Trophoblast cell (in vitro differentiated cells and primary cell): ENCODE results near the gene RTN4RL2.
A peak's percentile ranks its signal among the peaks of the same experiment; 100 is the strongest.

ENCODE experiments used
- DNase-seq, 2 donors: peaks; one replicate each; pipeline ENCODE4 v3.0.0-alpha.2; 2016
- H2AFZ ChIP-seq: 2 replicates; pipeline ENCODE4 v1.6.1; 2013; ENCODE audit warnings: low read length, moderate library complexity, mild to moderate bottlenecking; ENCODE audit not compliant: insufficient read depth, poor library complexity
- H2AK5ac ChIP-seq: 2 replicates; pipeline ENCODE4 v1.6.1; 2013; ENCODE audit warnings: mild to moderate bottlenecking, low read length
- H2BK120ac ChIP-seq: 2 replicates; pipeline ENCODE4 v1.6.1; 2013; ENCODE audit warnings: low read length, mild to moderate bottlenecking, moderate library complexity; ENCODE audit not compliant: insufficient read depth, poor library complexity
- H2BK12ac ChIP-seq: 2 replicates; pipeline ENCODE4 v1.6.1; 2013; ENCODE audit warnings: mild to moderate bottlenecking, low read length, moderate library complexity
- H2BK5ac ChIP-seq: 2 replicates; pipeline ENCODE4 v1.6.1; 2013; ENCODE audit warnings: low read length, low read depth, moderate library complexity, mild to moderate bottlenecking; ENCODE audit not compliant: poor library complexity
- H3K14ac ChIP-seq: 2 replicates; pipeline ENCODE4 v1.6.1; 2013; ENCODE audit warnings: mild to moderate bottlenecking, low read length
- H3K18ac ChIP-seq: 2 replicates; pipeline ENCODE4 v1.6.1; 2013; ENCODE audit warnings: mild to moderate bottlenecking, low read length
- H3K23ac ChIP-seq: 2 replicates; pipeline ENCODE4 v1.6.1; 2013; ENCODE audit warnings: low read length
- H3K27ac ChIP-seq: 2 replicates; pipeline ENCODE4 v1.5.1; 2013; ENCODE audit warnings: low read depth, mild to moderate bottlenecking, inconsistent platforms, low read length, moderate library complexity
- H3K27me3 ChIP-seq: 2 replicates; pipeline ENCODE4 v1.6.1; 2013; ENCODE audit warnings: inconsistent platforms, mild to moderate bottlenecking, low read length, moderate library complexity; ENCODE audit not compliant: insufficient read depth
- H3K36me3 ChIP-seq, 2 experiments: 1 replicate in 1 of 2; 2 replicates in 1 of 2; pipeline ENCODE4 v1.6.1; 2013; ENCODE audit warnings: low read length in 2 of 2, mild to moderate bottlenecking in 2 of 2, moderate library complexity in 1 of 2; ENCODE audit not compliant: insufficient read depth in 2 of 2, control insufficient read depth in 1 of 2
- H3K4ac ChIP-seq: 2 replicates; pipeline ENCODE4 v1.6.1; 2013; ENCODE audit warnings: low read depth, mild to moderate bottlenecking, low read length, moderate library complexity
- H3K4me1 ChIP-seq, 2 experiments: 1 replicate in 1 of 2; 2 replicates in 1 of 2; pipeline ENCODE4 v1.6.1; 2013; ENCODE audit warnings: low read length in 2 of 2, mild to moderate bottlenecking in 2 of 2, moderate library complexity in 1 of 2; ENCODE audit not compliant: insufficient read depth in 2 of 2, control insufficient read depth in 1 of 2
- H3K4me2 ChIP-seq: 2 replicates; pipeline ENCODE4 v1.6.1; 2013; ENCODE audit warnings: inconsistent platforms, mild to moderate bottlenecking, low read length, moderate library complexity
- H3K4me3 ChIP-seq: 2 replicates; pipeline ENCODE4 v1.5.1; 2013; ENCODE audit warnings: mild to moderate bottlenecking, low read depth, low read length, inconsistent platforms
- H3K79me1 ChIP-seq: one replicate; pipeline ENCODE4 v1.6.1; 2013; ENCODE audit warnings: low read length
- H3K79me2 ChIP-seq: 2 replicates; pipeline ENCODE4 v1.6.1; 2013; ENCODE audit warnings: low read length, mild to moderate bottlenecking; ENCODE audit not compliant: control insufficient read depth, insufficient read depth, poor library complexity
- H3K9ac ChIP-seq: 2 replicates; pipeline ENCODE4 v1.6.1; 2013; ENCODE audit warnings: mild to moderate bottlenecking, low read length
- H3K9me3 ChIP-seq: 2 replicates; pipeline ENCODE4 v1.6.1; 2013; ENCODE audit warnings: low read depth, mild to moderate bottlenecking, control low read depth, inconsistent platforms, low read length; ENCODE audit not compliant: insufficient read depth
- H4K12ac ChIP-seq: 2 replicates; pipeline ENCODE4 v1.6.1; 2013; ENCODE audit warnings: low read depth, mild to moderate bottlenecking, low read length, moderate library complexity
- H4K8ac ChIP-seq: 2 replicates; pipeline ENCODE4 v1.6.1; 2013; ENCODE audit warnings: low read depth, mild to moderate bottlenecking, low read length, moderate library complexity
- H4K91ac ChIP-seq: one replicate; pipeline ENCODE4 v1.6.1; 2013; ENCODE audit warnings: low read depth, mild to moderate bottlenecking, low read length, moderate library complexity
- WGBS: extraction: QIAGEN DNeasy Blood & Tissue Kit; methylation state at CpG from one replicate; pipeline ENCODE4 v1.1.7; 2013; ENCODE audit warnings: missing lambda C conversion rate; ENCODE audit not compliant: insufficient read length, insufficient coverage; ENCODE audit errors: extremely low coverage; 5-methylcytosine and 5-hydroxymethylcytosine counted together

RTN4RL2 gene

GRCh38 chr11:57421805-57422204, 38.5 kb upstream of the RTN4RL2 start:
- no peak overlapping the region for H3K4me2 ChIP-seq
- H3K14ac ChIP-seq = no peak overlapping the region
- peaks cover 3% of the 10 kb centered on the region for H3K79me2 ChIP-seq
- H3K36me3 ChIP-seq = peaks cover 0 to 3% of the 10 kb centered on the region in 2 experiments
- no peak overlapping the region for H2AFZ ChIP-seq
- H4K91ac ChIP-seq = no peak overlapping the region
- peaks cover 2% of the 10 kb centered on the region for H3K79me1 ChIP-seq
- no peak overlapping the region for H3K4ac ChIP-seq
- no peak overlapping the region for H3K18ac ChIP-seq
- peaks cover 5 to 10% of the 10 kb centered on the region in 2 experiments for H3K4me1 ChIP-seq
- no peak overlapping the region for H2AK5ac ChIP-seq
- H3K4me3 ChIP-seq = no peak overlapping the region
- peaks cover 2% of the 10 kb centered on the region for H3K9me3 ChIP-seq
- H3K27ac ChIP-seq = no peak overlapping the region
- no peak overlapping the region for H3K9ac ChIP-seq
- no peak for DNase-seq
- H4K8ac ChIP-seq = no peak overlapping the region
- no peak overlapping the region for H2BK12ac ChIP-seq
- H4K12ac ChIP-seq = no peak overlapping the region
- H2BK120ac ChIP-seq = no peak overlapping the region
- H3K23ac ChIP-seq = no peak overlapping the region
- no peaks in the 10 kb centered on the region for H3K27me3 ChIP-seq
- no peak overlapping the region for H2BK5ac ChIP-seq

DNA sequence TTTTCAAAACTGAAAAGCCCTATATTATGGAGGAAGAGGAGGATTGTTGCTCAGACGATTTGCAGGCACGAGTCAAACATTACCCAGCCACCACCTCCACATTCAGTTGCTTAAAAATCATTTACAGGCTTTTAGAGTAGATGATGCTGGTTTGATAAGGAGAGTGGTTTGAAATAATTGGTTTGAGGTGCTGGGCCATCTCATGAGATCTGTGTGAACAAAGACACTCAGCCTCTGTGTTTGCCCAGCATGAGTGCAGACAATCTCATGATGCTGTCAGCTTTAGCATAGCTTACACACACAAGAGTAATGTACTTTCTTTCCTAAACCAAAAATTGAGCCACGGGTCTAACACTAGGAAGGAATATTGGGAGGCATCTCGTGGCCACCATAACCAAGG, 37.7 kb upstream of the RTN4RL2 start:
- H3K9me3 ChIP-seq = peaks cover 2% of the 10 kb centered on the region
- H4K91ac ChIP-seq = no peak overlapping the region
- peaks cover 6 to 15% of the 10 kb centered on the region in 2 experiments for H3K4me1 ChIP-seq
- no peak overlapping the region for H2AFZ ChIP-seq
- no peak overlapping the region for H2BK5ac ChIP-seq
- WGBS = no CpG with 5 or more reads among the region's 4 CpGs
- no peak overlapping the region for H4K8ac ChIP-seq
- no peak overlapping the region for H3K18ac ChIP-seq
- H2AK5ac ChIP-seq = no peak overlapping the region
- H3K9ac ChIP-seq = no peak overlapping the region
- H3K27ac ChIP-seq = no peak overlapping the region
- no peak overlapping the region for H2BK12ac ChIP-seq
- no peak overlapping the region for H3K4me3 ChIP-seq
- H3K79me1 ChIP-seq = peaks cover 4% of the 10 kb centered on the region
- H3K4ac ChIP-seq = no peak overlapping the region
- no peak overlapping the region for H3K14ac ChIP-seq
- DNase-seq = no peak
- peaks cover 0 to under 1% of the 10 kb centered on the region in 2 experiments for H3K36me3 ChIP-seq
- no peak overlapping the region for H3K4me2 ChIP-seq
- no peak overlapping the region for H2BK120ac ChIP-seq
- H4K12ac ChIP-seq = no peak overlapping the region
- H3K27me3 ChIP-seq = no peaks in the 10 kb centered on the region
- no peak overlapping the region for H3K23ac ChIP-seq
- peaks cover 3% of the 10 kb centered on the region for H3K79me2 ChIP-seq

GRCh38 chr11:57424137-57424791, 36.1 kb upstream of the RTN4RL2 start:
- Histone ChIP-seq H2AFZ (no peak overlapping the region), H4K91ac (no peak overlapping the region), H3K4me3 (no peak overlapping the region), H3K9ac (no peak overlapping the region), H4K8ac (no peak overlapping the region), H3K27me3 (no peaks in the 10 kb centered on the region), H3K27ac (no peak overlapping the region), H3K4ac (no peak overlapping the region), H3K9me3 (peaks cover 2% of the 10 kb centered on the region), H3K79me2 (peaks cover 3% of the 10 kb centered on the region), H3K14ac (no peak overlapping the region), H2BK5ac (no peak overlapping the region), H2AK5ac (no peak overlapping the region), H3K36me3 (no peaks in the 10 kb centered on the region), H3K4me1 (peaks cover 6 to 15% of the 10 kb centered on the region in 2 experiments), H3K4me2 (no peak overlapping the region), H3K23ac (no peak overlapping the region), H3K18ac (no peak overlapping the region), H4K12ac (no peak overlapping the region), H3K79me1 (peaks cover 4% of the 10 kb centered on the region), H2BK120ac (no peak overlapping the region), H2BK12ac (no peak overlapping the region)
- DNase-seq = no peak
- no CpG with 5 or more reads among the region's 9 CpGs for WGBS

DNA sequence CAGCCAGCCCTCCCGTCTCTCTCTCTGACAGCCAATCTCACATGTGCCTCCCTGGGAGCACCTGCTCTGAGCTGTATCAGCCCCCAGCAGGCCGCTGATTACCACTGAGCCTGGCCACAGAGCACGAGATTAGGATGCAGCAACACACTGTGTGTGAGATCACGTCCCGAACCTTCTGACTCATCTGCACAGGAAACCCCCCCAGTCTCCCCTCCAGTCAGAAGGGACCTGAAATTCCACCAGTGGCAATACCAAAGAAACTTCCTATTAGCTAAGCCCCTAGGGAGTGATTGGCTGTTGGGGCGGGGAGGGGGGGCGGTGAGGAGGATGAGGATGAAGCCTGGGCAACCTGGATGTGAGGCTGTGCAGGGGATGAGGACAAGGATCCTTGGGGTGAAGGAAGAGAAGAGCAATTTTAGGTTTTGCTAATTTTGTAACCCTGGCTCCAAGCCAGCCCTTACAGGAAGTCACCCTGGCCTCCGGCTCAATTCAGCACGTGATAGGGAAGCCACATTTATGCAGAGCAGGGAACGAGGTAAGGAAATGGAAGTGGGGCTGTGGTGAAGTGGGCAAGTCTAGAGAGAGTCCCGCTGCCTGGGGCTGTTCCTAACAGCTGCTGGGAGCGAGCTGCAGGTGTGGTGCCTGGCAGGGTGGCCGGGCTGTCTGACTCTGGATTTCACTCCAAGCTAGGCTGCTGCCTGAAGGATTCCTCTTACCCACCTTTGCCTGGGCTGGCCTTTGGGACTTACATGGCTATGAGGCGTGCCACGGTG, 35.4 kb upstream of the RTN4RL2 start:
- Histone ChIP-seq H3K9me3 (peaks cover 2% of the 10 kb centered on the region), H3K14ac (no peak overlapping the region), H2BK5ac (no peak overlapping the region), H3K9ac (no peak overlapping the region), H3K4me1 (peaks cover 6 to 15% of the 10 kb centered on the region in 2 experiments), H3K79me1 (peaks cover 4% of the 10 kb centered on the region), H4K91ac (no peak overlapping the region), H3K18ac (no peak overlapping the region), H3K79me2 (peaks cover 3% of the 10 kb centered on the region), H2AFZ (no peak overlapping the region), H3K27ac (no peak overlapping the region), H3K23ac (no peak overlapping the region), H2AK5ac (no peak overlapping the region), H3K27me3 (no peaks in the 10 kb centered on the region), H4K12ac (no peak overlapping the region), H4K8ac (no peak overlapping the region), H2BK120ac (no peak overlapping the region), H3K4me2 (no peak overlapping the region), H3K4me3 (no peak overlapping the region), H2BK12ac (no peak overlapping the region), H3K36me3 (no peaks in the 10 kb centered on the region), H3K4ac (no peak overlapping the region)
- peak; percentile 48 to 54 for DNase-seq
- WGBS = no CpG with 5 or more reads among the region's 15 CpGs
